ENCODE results near the gene LRRC53.
A peak's percentile ranks its signal among the peaks of the same experiment; 100 is the strongest.

Gene LRRC53

GRCh38 chr1:74512170-74512915 is at the start of gene LRRC53:
LRRC53 (minus strand) TSS chr1:74512611; CDS start chr1:74483349, 29,262 bp downstream.
- no peak for DNase-seq

GRCh38 chr1:74549932-74550331 is 37.5 kb upstream of the LRRC53 start:
- no peak for DNase-seq

GRCh38 chr1:74548961-74549750 is 36.7 kb upstream of the LRRC53 start:
- DNase-seq = no peak

- no peak for DNase-seq
Observed at GRCh38 chr1:74545821-74546220, 33.4 kb upstream of the LRRC53 start.

GRCh38 chr1:74534241-74534640 is 21.8 kb upstream of the LRRC53 start:
- no peak for DNase-seq

- DNase-seq = no peak
Observed at GRCh38 chr1:74531796-74532195, 19.4 kb upstream of the LRRC53 start.

GRCh38 chr1:74530892-74531291 is 18.5 kb upstream of the LRRC53 start:
- DNase-seq = no peak

GRCh38 chr1:74528123-74528522 is 15.7 kb upstream of the LRRC53 start:
- DNase-seq = no peak

- no peak for DNase-seq
Observed at GRCh38 chr1:74526708-74527107, 14.3 kb upstream of the LRRC53 start.

GRCh38 chr1:74523873-74524480 is 11.6 kb upstream of the LRRC53 start:
- no peak for DNase-seq

GRCh38 chr1:74522148-74522547 is 9.7 kb upstream of the LRRC53 start:
- no peak for DNase-seq

- DNase-seq = no peak
Observed at GRCh38 chr1:74517599-74518051, 5.2 kb upstream of the LRRC53 start.

- no peak for DNase-seq
Observed at GRCh38 chr1:74513411-74514300, 1.2 kb upstream of the LRRC53 start.

GRCh38 chr1:74508449-74508848 is 4.0 kb downstream of the LRRC53 start:
- no peak for DNase-seq

GRCh38 chr1:74505928-74506710 is 6.3 kb downstream of the LRRC53 start:
- DNase-seq = peak; percentile 7

- DNase-seq = peak; percentile 61
Observed at GRCh38 chr1:74504933-74505512, 7.4 kb downstream of the LRRC53 start.

GRCh38 chr1:74504125-74504932 is 8.1 kb downstream of the LRRC53 start:
- peak; percentile 36 for DNase-seq

- no peak for DNase-seq
Observed at GRCh38 chr1:74502858-74503257, 9.6 kb downstream of the LRRC53 start.

- no peak for DNase-seq
Observed at GRCh38 chr1:74502432-74502831, 10.0 kb downstream of the LRRC53 start.

- DNase-seq = no peak
Observed at GRCh38 chr1:74498901-74499300, 13.5 kb downstream of the LRRC53 start.

- no peak for DNase-seq
Observed at GRCh38 chr1:74496669-74497068, 15.7 kb downstream of the LRRC53 start.

All from NCI-H1092 (cell line).